Neural progenitor cell (in vitro differentiated cells): ENCODE data around the gene DUS4L.

Experiments used
- EZH2phosphoT487 ChIP-seq: fragments of 200-600 bp; sonication (generic); IDR thresholded peaks from 2 replicates; pipeline ENCODE4 v1.6.1; 2017; ENCODE audit warnings: antibody characterized with exemption
- TF ChIP-seq, protein P1 (sequence below): fragments of 200-600 bp; sonication (generic); IDR thresholded peaks from 2 replicates; pipeline ENCODE4 v1.5.1; 2017; ENCODE audit warnings: antibody characterized with exemption, mild to moderate bottlenecking

DNA sequence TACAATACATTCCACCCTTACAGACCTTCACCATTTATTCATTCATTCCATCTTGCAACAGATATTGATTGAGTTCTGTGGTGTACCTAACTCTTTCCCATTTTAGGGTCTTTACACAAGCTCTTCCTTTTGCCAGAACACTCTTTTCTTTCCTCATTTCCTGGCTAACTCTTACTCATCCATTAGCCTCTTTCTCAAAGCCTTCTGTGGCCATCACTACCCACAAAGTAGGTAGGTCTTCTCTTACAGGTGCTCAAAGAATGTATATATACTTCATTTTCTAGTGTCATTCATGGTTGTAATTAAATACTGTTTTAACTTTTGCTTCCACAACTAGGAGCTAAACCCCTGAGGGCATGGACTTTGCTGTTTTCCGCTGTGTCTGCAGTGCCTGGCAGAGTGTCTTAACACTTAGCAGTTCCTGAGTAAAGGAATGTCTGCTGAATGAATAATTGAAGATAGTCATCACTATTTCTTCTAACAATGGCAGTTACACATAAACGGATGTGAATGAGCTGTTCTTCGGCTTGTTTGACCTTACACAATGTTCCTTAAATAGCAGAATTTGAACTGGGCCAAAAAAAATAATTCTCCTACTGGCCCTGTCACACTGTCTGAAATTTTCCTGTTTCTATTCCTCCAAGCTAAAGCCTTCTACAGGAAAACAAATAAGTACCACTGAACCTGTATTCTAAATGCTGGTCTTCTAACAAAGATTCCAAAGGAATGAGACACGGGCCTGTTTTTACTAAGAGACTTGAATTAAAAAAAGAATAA, 31.4 kb downstream of the DUS4L start:
- TF ChIP-seq, protein P1, sequence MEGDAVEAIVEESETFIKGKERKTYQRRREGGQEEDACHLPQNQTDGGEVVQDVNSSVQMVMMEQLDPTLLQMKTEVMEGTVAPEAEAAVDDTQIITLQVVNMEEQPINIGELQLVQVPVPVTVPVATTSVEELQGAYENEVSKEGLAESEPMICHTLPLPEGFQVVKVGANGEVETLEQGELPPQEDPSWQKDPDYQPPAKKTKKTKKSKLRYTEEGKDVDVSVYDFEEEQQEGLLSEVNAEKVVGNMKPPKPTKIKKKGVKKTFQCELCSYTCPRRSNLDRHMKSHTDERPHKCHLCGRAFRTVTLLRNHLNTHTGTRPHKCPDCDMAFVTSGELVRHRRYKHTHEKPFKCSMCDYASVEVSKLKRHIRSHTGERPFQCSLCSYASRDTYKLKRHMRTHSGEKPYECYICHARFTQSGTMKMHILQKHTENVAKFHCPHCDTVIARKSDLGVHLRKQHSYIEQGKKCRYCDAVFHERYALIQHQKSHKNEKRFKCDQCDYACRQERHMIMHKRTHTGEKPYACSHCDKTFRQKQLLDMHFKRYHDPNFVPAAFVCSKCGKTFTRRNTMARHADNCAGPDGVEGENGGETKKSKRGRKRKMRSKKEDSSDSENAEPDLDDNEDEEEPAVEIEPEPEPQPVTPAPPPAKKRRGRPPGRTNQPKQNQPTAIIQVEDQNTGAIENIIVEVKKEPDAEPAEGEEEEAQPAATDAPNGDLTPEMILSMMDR, result no peak
- TF ChIP-seq EZH2phosphoT487, result no peak
